ENCODE measurements around the gene KCNQ1OT1. TPM values are rescaled to one million over a fixed set of nuclear protein-coding genes. Genes with fewer than 3 reads are reported as not detected.

Gene KCNQ1OT1
- polyA plus RNA-seq, 12 donors: 0.53 to 4.4 (median 1.6) TPM

DNA sequence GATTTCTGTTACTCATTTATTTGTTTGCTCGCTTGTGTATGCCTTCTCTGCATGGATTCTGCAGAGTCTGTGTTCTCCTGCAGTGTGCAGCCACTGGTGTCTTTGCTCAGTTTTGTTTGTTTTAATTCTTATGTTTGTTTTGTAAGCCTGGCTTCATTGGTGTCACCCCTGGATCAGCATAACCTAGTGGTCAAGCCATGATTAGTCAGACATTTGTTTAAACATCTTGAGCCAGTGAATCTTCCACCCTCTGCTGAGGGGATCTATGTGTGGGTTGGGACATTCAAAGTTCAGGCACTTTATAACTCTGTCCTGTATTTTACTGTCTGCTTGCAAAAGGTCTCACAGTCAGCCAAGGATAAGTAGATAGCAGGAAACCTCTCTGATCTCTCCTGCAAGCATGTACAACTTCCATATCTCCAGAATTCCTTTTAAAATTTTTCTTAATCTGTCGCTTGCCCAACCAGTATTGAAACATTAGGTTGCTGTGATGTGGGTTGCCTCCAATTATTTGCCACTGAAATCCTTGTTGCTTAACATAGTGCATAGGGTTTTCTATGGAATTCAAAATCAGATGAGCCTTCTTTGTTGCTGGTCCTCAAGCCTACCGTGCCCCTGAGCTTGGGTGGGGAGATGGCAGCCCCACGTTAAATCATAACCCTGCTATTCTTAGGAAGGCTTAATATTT, 86.8 kb downstream of the KCNQ1OT1 start:
- no peak for DNase-seq

GRCh38 chr11:2609345-2609744, 90.4 kb downstream of the KCNQ1OT1 start:
- no peak for DNase-seq

DNA sequence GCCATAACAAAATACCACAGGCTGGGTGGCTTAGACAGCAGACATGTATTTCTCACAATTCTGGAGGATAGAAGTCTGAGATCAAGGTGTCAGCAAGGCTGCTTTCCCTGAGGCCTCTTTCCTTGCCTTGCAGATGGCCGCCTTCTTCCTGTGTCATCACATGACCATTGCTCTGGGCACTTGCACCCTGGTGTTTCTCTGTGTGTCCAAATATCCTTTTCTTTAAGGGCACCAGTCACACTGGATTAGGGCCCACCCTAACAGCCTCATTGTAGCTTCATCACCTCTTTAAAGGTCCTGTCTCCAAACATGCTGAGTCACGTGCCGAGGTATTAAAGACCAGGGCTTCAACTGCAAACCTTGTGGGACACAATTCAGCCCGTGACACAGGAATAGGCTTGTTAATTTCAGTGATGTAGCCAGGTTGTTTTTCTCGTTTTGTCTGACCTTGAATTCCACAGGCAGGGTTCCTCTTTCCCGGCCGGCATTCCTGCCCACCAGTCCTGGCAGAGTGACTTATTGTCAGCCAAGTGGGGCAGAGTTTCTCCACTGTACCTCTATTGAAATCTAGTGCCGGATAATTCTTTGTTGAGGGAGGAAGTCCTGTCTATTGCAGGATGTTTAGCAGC, 100.1 kb downstream of the KCNQ1OT1 start:
- no peak for DNase-seq

GRCh38 chr11:2595204-2595603, 104.6 kb downstream of the KCNQ1OT1 start:
- no peak for DNase-seq

- no peak for DNase-seq
These were observed 105.5 kb downstream of the KCNQ1OT1 start for GRCh38 chr11:2594267-2594666.

DNA sequence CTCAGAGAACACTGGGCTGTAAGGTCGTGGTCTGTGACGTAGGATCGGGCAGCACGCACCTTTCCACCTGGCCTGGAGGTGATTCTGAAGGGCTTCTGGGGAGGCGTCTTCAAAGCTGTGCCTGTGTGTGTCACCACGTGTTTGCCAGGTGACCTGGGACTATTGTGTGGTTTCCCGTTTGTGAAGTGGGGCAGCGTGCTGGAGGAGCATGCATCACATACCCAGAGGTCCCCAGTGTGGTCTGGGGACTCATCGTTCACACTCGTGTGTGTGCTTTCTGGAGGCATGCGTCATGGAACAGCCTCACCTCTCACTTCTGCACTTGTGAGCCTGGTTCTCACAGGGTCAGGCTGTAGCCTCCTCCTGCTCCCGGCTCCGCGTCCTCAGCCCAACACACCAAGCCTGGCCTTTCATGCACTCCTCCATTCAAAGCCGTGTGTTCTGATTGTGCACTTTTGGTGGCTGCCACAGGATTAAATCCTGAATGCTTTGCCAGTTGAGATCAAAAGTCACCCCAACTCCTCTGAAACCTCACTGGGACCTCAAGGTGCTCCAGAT, 106.3 kb downstream of the KCNQ1OT1 start:
- no peak for DNase-seq

GRCh38 chr11:2592559-2593392, 107.0 kb downstream of the KCNQ1OT1 start:
- no peak for DNase-seq

- DNase-seq: no peak
These were observed 108.0 kb downstream of the KCNQ1OT1 start for GRCh38 chr11:2591805-2592204.

DNA sequence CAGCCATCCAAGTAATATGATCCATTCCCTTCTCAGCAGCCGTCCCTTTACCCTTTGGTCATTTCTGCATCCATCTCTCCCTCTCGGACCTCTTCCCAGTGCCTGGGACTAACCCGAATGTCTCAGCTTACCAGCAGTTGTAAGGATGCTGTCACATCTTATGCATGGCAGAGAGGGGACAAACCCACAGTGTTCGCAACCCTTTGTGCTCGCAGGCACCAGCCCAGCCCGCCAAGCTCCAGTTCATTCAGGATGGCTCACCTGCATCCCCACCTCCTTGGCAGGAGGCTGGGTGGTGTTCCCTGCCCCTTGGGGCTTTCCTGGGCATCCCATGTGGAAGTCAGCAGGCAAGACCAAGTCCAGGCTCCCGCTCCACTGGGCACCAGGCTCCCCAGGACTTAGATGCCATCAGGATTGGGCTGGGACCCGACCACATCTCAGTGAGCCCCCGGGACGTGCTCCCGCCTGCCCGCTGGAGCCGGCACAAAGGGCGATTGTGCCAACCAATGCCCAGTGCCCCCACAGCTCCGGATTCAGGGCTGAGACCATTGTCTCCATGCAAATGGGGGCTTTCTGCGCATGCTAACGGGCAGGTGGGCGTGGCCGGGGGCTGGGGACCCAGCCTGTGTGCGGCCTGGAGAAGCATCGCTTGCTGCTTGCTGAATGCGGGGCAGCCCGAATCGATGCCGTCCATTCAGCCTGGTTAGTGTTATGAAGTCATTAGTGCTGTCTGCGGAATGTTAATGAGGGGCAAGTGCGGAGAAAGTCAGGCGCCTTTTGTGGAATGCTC, 108.6 kb downstream of the KCNQ1OT1 start:
- no peak for DNase-seq

DNA sequence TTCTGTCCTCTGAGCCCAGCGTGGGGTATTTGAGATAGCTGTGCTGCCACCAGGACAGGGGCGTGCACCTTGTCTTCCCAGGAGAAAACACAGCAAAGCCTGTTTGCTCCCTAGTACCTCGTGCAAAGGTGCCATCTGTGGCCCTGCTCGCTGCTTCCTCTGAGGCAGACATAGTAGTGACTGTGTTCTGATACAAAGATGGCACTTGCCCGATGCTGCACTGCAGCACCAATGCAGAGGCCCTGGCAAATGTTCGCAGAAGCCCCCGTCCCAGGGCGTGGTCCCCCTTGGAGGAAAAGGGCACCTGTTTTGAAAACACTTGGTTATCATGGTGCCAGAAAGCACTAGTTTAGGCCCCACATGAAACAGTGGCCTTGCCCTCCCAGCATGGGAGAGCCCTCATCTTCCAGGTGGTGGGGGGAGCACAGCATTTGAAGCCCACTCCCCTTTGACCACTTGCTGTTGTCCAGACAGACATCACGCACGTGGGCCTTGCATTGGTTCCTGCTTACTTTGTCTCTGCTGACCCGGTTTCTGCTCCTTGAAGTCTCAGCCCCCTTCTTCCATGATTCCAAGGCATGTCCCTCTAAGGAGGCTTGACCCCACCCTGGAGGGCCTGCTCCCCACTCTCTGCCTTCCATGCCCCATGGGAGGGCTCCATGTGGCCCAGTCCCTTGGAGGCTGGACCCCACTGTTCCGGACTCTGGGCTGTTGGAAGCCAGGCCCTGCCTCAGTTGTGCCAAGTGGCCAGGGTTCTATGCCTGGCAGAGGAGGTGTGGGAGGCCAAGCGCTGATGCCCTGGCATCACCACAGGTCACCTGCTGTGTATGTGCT, 109.4 kb downstream of the KCNQ1OT1 start:
- no peak for DNase-seq

- no peak for DNase-seq
These were observed 110.3 kb downstream of the KCNQ1OT1 start for GRCh38 chr11:2589538-2589934.

DNA sequence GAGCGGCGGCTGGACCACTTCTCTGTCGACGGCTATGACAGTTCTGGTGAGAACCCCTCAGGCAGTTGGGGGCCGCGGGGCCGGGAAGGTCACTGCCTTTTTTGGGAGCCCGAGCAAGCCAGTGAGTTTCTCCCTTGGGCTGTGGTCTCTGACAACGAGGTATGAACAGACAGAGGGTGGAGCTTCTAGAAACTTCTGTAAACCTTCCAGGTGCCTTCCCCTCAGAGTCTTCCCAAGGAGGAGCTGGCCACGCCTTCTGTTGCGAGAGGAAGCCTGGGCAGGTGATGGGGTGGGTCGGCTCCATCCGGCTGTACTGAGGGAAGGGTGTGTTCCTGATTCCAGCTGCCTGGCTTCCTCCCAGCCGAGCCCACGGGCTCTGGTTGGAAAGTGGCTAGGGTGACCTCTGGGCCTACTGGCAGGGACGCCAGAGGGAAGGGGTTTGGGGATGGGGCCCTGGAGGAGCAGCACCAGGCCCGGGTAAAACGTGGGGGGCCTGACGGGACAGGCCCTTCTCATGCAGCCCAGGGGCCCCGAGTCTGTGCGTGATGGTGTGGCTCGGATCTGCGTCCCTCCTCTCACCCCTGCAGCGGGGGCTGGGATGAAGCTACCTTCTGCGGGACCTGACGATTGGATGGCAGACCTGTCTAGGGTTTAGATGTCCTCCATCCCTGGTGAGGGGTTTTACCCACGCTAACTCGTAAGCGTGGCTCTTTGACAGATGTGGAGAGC, 110.8 kb downstream of the KCNQ1OT1 start:
- no peak for DNase-seq

- DNase-seq: no peak
These were observed 111.6 kb downstream of the KCNQ1OT1 start for GRCh38 chr11:2587976-2588748.

DNA sequence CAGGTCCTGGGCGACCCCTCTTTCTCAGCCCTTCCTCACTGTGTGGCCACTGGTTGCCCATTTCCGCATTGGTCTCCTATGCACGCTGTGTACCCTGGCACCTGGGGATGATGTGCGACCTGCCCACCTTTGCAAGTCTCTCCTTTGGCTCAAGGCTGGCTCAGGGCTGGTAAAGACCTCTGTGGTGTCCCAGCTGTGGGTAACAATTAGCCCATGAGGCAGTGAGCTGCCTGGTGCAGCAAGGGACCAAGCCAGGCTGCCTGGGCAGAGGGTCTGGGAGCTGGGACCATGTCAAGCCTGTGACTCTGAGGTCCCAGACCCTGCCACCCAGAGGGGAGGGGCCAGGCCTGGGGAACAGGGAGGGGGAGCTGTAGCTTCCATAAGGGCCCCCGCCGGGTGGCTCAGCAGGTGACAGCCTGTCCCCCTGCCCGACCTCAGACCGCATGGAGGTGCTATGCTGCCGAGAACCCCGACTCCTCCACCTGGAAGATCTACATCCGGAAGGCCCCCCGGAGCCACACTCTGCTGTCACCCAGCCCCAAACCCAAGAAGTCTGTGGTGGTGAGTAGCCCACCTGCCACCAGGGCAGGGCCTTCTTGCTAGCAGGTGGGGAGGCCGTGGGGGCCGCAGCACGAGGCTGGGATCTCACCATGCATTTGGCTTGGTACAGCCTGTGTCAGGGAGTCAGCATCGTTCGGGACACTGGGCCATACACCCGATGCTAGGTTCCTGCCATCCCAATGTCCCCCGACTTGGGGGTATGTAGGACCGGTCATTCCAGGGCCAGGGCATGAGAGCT, 112.5 kb downstream of the KCNQ1OT1 start:
- no peak for DNase-seq

DNA sequence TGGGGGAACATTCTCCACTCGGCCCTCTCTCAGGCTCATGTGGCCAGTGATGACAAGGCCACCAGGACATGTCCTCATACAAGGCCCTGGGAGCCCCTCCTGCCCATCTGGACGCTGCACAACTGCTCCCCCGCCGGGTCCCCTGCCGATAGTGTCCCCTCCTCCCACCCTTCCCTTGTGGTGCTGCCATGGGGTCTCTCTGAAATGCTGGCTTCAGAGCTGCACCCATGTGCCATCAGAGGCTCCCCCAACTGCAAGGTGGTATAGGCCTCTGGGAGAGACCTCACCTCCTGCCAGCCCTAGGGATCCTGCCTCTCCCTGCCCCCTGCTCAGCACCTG, 113.0 kb downstream of the KCNQ1OT1 start:
- DNase-seq: no peak

DNA sequence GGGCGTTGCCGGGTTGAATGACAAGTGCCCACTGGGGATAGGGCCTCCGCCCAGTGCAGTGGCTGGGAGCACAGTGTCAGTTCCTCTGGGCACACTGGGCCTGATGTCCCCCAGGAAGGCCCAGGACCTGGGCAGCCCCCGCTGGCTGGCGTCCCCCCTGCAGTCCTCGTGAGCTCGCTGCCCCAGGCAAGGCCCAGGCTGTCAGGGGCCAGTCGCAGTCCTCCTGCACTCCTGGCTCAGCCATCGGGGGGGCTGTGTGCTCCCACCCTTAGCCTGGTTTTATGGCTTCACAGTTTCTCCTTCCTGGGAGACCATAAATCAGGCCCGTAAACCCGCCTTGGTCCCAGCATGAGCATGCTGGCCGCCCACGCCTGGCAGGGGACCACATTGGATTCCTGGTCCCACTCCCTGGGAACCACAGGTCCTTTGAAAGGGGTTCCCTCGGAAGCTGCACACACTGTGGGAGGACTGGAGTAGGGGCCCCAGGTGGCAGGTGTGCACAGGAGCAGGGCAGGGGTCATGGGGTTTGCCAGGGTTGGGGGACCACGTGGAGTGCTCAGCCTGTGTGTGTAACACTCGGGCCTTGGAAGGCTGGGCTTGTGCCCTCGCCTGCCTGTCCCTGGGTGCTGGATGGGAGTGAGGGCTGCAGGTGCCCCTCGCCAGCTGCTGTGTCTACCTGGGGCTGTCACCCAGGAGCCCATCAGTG, 113.6 kb downstream of the KCNQ1OT1 start:
- no peak for DNase-seq

DNA sequence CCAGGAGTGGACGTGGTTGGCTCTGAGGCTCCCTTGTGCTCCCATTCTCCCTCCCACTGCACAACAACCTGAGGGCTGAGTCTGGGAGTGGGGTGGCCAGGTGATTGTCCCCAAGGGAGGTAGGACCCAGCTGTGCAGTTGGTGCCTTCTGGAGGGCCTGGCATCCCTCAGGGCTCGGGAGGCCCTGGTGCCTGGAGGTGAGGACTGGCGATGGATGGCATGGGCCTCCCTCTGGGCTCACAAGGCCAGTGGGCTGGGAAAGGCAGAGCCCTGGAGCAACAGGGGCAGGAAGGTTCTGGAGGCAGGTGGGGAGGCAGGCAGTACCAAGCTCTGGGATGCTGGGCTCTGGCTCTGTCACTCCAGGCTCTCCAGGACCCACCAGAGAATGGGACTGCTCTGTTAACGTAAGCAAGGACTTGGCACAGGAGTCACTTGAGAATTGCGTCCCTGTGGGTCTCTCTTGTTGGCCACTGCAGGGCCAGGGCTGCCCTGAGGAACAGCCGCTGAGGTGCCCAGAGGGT, 114.2 kb downstream of the KCNQ1OT1 start:
- DNase-seq: no peak

All from muscle of arm (tissue), 12 donors.